ENCODE measurements around the gene PMFBP1. TPM values are rescaled to one million over a fixed set of nuclear protein-coding genes. Genes with fewer than 3 reads are reported as not detected.

The PMFBP1 gene, protein sequence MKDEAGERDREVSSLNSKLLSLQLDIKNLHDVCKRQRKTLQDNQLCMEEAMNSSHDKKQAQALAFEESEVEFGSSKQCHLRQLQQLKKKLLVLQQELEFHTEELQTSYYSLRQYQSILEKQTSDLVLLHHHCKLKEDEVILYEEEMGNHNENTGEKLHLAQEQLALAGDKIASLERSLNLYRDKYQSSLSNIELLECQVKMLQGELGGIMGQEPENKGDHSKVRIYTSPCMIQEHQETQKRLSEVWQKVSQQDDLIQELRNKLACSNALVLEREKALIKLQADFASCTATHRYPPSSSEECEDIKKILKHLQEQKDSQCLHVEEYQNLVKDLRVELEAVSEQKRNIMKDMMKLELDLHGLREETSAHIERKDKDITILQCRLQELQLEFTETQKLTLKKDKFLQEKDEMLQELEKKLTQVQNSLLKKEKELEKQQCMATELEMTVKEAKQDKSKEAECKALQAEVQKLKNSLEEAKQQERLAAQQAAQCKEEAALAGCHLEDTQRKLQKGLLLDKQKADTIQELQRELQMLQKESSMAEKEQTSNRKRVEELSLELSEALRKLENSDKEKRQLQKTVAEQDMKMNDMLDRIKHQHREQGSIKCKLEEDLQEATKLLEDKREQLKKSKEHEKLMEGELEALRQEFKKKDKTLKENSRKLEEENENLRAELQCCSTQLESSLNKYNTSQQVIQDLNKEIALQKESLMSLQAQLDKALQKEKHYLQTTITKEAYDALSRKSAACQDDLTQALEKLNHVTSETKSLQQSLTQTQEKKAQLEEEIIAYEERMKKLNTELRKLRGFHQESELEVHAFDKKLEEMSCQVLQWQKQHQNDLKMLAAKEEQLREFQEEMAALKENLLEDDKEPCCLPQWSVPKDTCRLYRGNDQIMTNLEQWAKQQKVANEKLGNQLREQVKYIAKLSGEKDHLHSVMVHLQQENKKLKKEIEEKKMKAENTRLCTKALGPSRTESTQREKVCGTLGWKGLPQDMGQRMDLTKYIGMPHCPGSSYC
- total RNA-seq (2021) (0.55 TPM in 1 of 2 replicates, not detected in the other), Bru-seq, nascent RNA (percentile 20 among the genes with signal in this experiment), BruChase-seq, experiment 1, labeled RNA remaining after a 2-hour chase (percentile 15 among the genes with signal in this experiment), BruChase-seq, experiment 2, labeled RNA remaining after a 6-hour chase (percentile 20 among the genes with signal in this experiment)
- long read RNA-seq, partial matches to known transcripts, result 0 of 1 reads
- long read RNA-seq, other reads (novel, unspliced or antisense), result 1 of 1 reads

- Histone ChIP-seq H3K4me3 (no peak within 1 kb of the TSS), H3K27ac (no peak within 1 kb of the TSS), H3K79me2 (ENCODE audit: low read depth) (no peaks in the 10 kb centered on the region), H3K27me3 (ENCODE audit: insufficient read depth, low read depth) (peaks cover 42% of the 10 kb centered on the region), H3F3A (ENCODE audit: insufficient read depth, low read depth) (no peaks in the 10 kb centered on the region), H3K4me2 (no peak within 1 kb of the TSS), H3K9me2 (ENCODE audit: insufficient read depth) (no peaks in the 10 kb centered on the region), H4K20me1 (ENCODE audit: insufficient read depth) (no peaks in the 10 kb centered on the region), H3K4me1 (replicated peaks; ENCODE audit: insufficient read depth) (no peaks in the 10 kb centered on the region), H3K36me3 (ENCODE audit: low read depth) (no peaks in the 10 kb centered on the region), H2AFZ (no peak within 1 kb of the TSS), H3K9me3 (ENCODE audit: insufficient read depth, low read depth) (no peaks in the 10 kb centered on the region)
- no TSS peak for BruUV-seq (replicated peaks)
- TF ChIP-seq, protein P1, sequence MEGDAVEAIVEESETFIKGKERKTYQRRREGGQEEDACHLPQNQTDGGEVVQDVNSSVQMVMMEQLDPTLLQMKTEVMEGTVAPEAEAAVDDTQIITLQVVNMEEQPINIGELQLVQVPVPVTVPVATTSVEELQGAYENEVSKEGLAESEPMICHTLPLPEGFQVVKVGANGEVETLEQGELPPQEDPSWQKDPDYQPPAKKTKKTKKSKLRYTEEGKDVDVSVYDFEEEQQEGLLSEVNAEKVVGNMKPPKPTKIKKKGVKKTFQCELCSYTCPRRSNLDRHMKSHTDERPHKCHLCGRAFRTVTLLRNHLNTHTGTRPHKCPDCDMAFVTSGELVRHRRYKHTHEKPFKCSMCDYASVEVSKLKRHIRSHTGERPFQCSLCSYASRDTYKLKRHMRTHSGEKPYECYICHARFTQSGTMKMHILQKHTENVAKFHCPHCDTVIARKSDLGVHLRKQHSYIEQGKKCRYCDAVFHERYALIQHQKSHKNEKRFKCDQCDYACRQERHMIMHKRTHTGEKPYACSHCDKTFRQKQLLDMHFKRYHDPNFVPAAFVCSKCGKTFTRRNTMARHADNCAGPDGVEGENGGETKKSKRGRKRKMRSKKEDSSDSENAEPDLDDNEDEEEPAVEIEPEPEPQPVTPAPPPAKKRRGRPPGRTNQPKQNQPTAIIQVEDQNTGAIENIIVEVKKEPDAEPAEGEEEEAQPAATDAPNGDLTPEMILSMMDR (conservative IDR thresholded peaks at IDR 0.05), result no peak
- TF ChIP-seq EZH2 (IDR thresholded peaks at IDR 0.05; ENCODE audit: low read depth), result no peak
- ChIA-PET POLR2A (ENCODE audit: unreplicated experiment) (no interaction called here), CTCF (no interaction called here)
- peak; percentile 0 to 77 for DNase-seq
- intact Hi-C loops (cut with micrococcal nuclease; ENCODE audit: unreplicated experiment), result no loop called here
These were observed at the start of gene PMFBP1 for GRCh38 chr16:72172105-72173034. PMFBP1 (minus strand) TSS chr16:72172155; CDS start chr16:72171208, 947 bp downstream.

DNA sequence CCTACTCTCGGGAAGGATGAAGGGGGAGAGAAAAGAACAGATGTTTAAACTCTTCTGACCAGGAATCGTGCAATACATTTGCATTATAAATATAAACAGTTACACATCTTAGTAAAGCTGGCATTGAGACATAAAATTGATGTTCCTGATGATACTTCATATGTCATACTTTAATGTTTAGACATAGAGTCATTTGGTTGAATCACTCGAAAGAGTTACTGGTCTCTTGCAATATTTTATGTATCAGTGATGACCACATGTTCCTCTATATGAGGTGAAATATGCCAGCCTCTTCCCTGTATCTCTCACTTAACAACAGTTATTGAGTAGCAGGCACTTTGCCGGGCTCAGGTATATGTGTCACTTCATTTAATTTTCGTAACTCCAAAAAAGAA, 49.7 kb upstream of the PMFBP1 start:
- no peak for TF ChIP-seq EZH2 (IDR thresholded peaks at IDR 0.05; ENCODE audit: low read depth)
- TF ChIP-seq, protein P1 (conservative IDR thresholded peaks at IDR 0.05), result no peak
- no peaks in the 10 kb centered on the region for H4K20me1 ChIP-seq (ENCODE audit: insufficient read depth)
- no peaks in the 10 kb centered on the region for H3K9me2 ChIP-seq (ENCODE audit: insufficient read depth)
- ChIA-PET CTCF (no interaction called here), POLR2A (ENCODE audit: unreplicated experiment) (no interaction called here)
- no TSS peak for BruUV-seq (replicated peaks)
- no peaks in the 10 kb centered on the region for H3K79me2 ChIP-seq (ENCODE audit: low read depth)
- H3K9me3 ChIP-seq (ENCODE audit: insufficient read depth, low read depth), result no peaks in the 10 kb centered on the region
- no peaks in the 10 kb centered on the region for H3F3A ChIP-seq (ENCODE audit: insufficient read depth, low read depth)
- DNase-seq, result no peak
- no peak overlapping the region for H2AFZ ChIP-seq
- intact Hi-C loops (cut with micrococcal nuclease; ENCODE audit: unreplicated experiment), result no loop called here
- no peak overlapping the region for H3K27ac ChIP-seq
- H3K4me2 ChIP-seq, result no peak overlapping the region
- H3K36me3 ChIP-seq (ENCODE audit: low read depth), result no peaks in the 10 kb centered on the region
- H3K27me3 ChIP-seq (ENCODE audit: insufficient read depth, low read depth), result peaks cover 76% of the 10 kb centered on the region
- H3K4me1 ChIP-seq (replicated peaks; ENCODE audit: insufficient read depth), result no peaks in the 10 kb centered on the region
- no peak overlapping the region for H3K4me3 ChIP-seq

All from PC-9 (cell line).